GM12892 (cell line): Measurements from ENCODE around the gene UIMC1.

Experiments used
- POLR2A ChIP-seq: IDR thresholded peaks from 2 replicates; pipeline ENCODE4 v1.6.1; 2011; ENCODE audit warnings: low read depth, low read length, control low read depth
- POLR2AphosphoS5 ChIP-seq: IDR thresholded peaks from 2 replicates; pipeline ENCODE4 v1.6.1; 2011; ENCODE audit warnings: low read depth, low read length, control low read depth

GRCh38 chr5:176868731-176869130, 137.8 kb downstream of the UIMC1 start:
- TF ChIP-seq POLR2AphosphoS5 (no peak), POLR2A (no peak)
